SH-SY5Y (cell line): ENCODE results near the gene ARFGAP3.

ENCODE experiments used
- GATA2 ChIP-seq: IDR thresholded peaks from 2 replicates; pipeline ENCODE4 v1.6.1; 2011; ENCODE audit warnings: mild to moderate bottlenecking, low read depth, low read length
- GATA3 ChIP-seq: IDR thresholded peaks from 2 replicates; pipeline ENCODE4 v1.6.1; 2011; ENCODE audit warnings: low read depth, mild to moderate bottlenecking, low read length, moderate library complexity

DNA sequence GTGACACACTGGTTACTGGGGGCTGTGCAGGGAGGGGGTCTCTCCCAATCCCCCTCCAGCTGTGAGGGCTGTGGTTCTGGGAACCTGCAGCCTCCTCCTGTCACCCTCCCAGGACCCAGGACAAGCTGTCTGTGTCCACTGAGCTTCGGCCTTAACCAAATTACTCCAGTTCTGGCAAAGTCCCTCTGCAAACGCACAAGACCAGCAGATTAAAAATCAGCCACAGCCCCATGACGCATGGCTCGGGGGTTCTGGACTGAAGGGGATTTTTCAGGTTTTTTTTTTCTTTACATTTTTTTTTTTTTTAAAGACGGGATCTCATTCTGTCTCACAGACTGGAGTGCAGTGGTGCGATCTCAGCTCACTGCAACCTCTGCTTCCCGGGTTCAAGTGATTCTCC, 104.2 kb downstream of the ARFGAP3 start:
- TF ChIP-seq GATA2 = no peak
- no peak for TF ChIP-seq GATA3
